Choroid plexus epithelial cell (primary cell): Measurements from ENCODE around the gene SPAG7.

ENCODE experiments used
- DNase-seq: peaks from one replicate; pipeline ENCODE4 v3.0.0-alpha.2; 2010; ENCODE audit warnings: low read depth
- H3K4me3 ChIP-seq: 2 replicates; pipeline ENCODE4 v1.5.1; 2011; ENCODE audit warnings: low read depth, mild to moderate bottlenecking, control low read depth, low read length, moderate library complexity
- TF ChIP-seq, protein P1 (sequence below): conservative IDR thresholded peaks from 2 replicates; pipeline ENCODE4 v1.5.1; 2011; ENCODE audit warnings: low read depth, mild to moderate bottlenecking, control low read depth, inconsistent platforms, low read length, moderate library complexity

Gene SPAG7

DNA sequence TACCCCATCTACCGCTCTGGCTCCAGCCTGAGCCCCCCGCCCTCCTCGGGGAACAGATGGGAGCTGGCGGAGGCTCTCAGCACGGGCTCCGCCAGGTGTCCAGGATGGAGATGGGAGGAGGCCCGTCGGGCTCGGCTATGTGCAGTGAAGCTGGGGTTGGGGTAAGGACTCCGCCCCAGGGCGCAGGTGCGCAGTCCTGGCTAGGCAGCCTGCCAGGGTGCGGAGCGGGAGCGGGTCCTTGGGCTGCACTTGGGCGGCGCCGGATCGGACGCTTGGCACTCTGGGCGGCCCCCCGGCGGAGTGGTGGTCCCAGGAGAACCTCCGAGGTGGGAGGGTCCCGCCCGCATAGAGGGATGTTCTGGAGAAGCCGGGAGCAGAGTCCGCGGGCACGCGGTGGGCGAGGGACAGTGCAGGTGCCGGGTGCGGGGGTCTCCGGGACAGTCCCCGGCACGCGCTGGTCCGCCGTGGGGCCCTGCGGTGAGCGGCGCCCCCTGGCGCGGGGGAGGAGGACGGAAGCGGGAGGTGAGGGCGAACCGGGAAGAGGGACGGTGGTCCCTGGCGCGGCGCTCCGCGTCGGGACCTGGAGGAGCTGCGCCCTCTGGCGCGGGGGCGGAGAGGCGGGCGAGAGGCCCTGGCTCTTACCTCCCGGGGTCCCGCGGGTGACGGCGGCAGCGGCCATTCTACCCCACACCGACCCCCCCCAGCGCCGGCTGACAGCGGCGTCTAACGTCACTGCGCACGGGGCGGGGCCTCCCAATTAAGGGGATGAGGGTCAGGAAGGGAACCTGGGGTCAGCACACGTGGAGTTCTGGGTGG, 19.5 kb upstream of the SPAG7 start, which contains the start of gene CAMTA2:
Gene CAMTA2, minus strand, starts transcription at position 725 of the 816 bp plus-strand sequence. CDS start 1,453 bp downstream, outside the sequence.
- TF ChIP-seq, protein P1, sequence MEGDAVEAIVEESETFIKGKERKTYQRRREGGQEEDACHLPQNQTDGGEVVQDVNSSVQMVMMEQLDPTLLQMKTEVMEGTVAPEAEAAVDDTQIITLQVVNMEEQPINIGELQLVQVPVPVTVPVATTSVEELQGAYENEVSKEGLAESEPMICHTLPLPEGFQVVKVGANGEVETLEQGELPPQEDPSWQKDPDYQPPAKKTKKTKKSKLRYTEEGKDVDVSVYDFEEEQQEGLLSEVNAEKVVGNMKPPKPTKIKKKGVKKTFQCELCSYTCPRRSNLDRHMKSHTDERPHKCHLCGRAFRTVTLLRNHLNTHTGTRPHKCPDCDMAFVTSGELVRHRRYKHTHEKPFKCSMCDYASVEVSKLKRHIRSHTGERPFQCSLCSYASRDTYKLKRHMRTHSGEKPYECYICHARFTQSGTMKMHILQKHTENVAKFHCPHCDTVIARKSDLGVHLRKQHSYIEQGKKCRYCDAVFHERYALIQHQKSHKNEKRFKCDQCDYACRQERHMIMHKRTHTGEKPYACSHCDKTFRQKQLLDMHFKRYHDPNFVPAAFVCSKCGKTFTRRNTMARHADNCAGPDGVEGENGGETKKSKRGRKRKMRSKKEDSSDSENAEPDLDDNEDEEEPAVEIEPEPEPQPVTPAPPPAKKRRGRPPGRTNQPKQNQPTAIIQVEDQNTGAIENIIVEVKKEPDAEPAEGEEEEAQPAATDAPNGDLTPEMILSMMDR, result peak; percentile 50
- peak within 1 kb of the TSS; percentile 87 for H3K4me3 ChIP-seq
- peak; percentile 50 for DNase-seq

DNA sequence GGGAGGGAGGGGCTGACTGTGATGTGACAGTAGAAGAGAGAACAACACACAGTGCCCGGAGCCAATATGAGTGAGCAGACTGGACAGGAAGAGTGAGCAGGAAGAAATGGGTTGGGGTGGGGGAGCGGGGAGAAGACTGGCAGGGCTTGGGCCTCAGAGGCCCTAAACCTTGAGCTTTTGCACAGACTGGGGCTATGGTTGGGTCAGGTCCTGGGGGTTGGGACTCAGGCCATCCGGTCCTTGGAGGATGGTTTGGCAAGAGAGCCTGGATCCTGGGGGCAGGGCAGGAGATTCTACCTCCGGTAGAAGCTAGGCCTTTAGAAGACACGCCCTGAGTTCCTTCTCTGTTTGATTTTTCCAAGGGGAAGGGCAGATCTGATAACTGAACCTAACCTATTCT, 18.8 kb upstream of the SPAG7 start:
- DNase-seq, result no peak
- H3K4me3 ChIP-seq, result peak overlapping the region; percentile 87
- TF ChIP-seq, protein P1, result no peak

DNA sequence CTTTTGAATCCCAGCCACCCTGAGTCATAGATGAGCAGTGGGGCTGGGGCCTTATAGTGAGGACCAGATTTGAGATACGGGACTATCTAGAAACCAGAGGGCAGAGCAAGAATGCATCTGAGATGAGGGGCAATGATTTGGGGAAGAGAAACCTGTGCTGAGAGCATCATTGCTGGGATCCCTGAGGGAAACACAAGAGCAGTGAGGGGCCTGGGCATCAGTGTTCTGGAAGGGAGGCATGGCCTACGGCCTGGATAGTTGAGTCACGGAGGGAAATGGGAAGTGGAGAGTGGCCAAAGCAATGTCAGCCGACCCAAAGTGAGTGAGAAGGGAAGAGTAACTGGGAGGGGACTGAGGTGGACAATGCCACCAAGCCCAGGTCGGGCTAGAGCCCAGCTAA, 14.7 kb upstream of the SPAG7 start:
- DNase-seq, result no peak
- TF ChIP-seq, protein P1, result no peak
- no peak overlapping the region for H3K4me3 ChIP-seq

DNA sequence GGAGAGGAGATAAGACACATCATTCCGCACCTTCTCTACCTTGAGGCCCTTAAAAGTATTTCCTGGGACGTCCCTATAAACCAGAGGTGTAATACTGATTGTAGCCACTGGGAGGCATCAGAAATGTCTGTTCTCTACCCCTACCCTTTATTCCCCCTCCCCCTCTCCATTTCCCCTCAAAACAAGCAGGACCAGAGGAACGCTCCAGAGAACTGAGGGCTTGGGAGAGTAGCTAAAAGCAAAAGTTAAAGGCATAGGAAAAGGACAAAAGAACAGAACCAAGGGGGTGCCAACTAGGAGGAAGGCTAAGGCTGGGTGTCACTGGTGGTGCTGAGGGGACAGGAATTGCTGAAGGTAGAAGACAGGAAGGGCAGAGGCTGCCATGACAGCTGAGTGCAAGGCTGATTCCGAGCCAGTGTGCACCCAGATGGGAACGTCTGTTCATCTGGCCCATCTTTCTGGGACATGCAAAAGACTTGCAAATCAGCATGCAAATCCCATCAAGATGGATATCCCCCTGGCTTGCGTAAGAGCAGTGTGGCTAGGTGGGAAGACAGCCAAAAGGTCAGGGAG, 13.1 kb upstream of the SPAG7 start:
- peak; percentile 69 for DNase-seq
- TF ChIP-seq, protein P1, result peak; percentile 71
- H3K4me3 ChIP-seq, result no peak overlapping the region

DNA sequence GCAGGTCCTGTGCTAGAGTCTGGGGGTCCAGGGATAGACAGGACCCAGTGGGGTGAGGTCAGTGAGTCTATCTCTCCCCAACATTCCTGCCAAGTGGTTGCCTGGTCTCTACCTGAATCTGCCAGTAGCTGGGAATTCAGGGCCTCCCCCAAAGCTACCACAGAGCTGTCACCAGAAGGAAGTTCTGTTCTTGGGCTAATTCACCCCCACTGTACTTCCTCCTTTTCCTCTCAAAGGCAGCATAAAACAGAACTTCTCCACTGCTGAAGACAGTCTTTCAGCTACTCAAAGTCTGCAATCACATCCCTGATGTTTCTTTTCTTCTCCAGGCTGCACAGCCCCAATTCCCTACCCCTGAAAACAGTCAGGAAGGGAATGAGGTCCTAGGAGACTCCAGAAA, 11.1 kb upstream of the SPAG7 start:
- no peak overlapping the region for H3K4me3 ChIP-seq
- no peak for DNase-seq
- TF ChIP-seq, protein P1, result no peak

DNA sequence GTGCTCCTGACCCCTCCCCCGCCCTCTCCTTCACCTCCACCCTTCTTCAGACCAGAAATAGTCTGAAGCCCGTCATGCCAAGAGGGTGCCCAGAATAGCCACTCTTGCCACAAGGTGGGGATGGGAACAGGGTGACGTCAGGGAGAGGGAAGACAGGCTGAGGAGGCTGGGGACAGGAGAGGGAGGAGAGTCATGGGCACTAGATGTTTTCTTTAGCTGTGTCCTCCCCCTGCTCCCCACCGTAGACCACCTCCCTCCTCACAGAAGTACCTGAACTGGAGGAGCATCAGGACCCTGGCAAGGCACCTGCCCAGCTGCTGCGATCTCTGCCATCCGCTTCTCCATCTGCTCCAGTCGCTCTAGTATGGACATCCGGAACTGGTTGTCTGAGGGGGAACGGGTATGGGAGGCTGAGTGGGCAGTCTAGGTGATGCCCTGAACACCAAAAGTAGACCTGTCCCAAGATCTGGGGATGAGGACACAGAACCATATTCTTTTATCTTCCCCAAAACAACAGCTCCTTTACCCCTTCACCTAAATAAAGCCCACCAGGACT, 6.6 kb upstream of the SPAG7 start:
- no peak overlapping the region for H3K4me3 ChIP-seq
- DNase-seq, result no peak
- TF ChIP-seq, protein P1, result no peak
